ENCODE measurements around the gene ZC3H7A. TPM values are rescaled to one million over a fixed set of nuclear protein-coding genes. Genes with fewer than 3 reads are reported as not detected.
A peak's percentile ranks its signal among the peaks of the same experiment; 100 is the strongest.

The ZC3H7A gene
- total and polyA plus RNA-seq, 7 donors, result 19.9 to 62.5 (median 45.5) TPM

GRCh38 chr16:11725457-11725856 is 71.6 kb downstream of the ZC3H7A start:
- Histone ChIP-seq H3K4me1 (peaks cover 0 to 16% (median 8%) of the 10 kb centered on the region in 4 donors), H3K9me3 (no peaks in the 10 kb centered on the region), H3K36me3 (peaks cover 0 to 82% (median 32%) of the 10 kb centered on the region in 4 donors), H3K27ac (peak overlapping the region in 3 of 4 donors; percentile 5 to 53 (median 25)), H3K27me3 (no peaks in the 10 kb centered on the region), H3K4me3 (no peak overlapping the region)
- 81 to 88% methylated on average over 1 of the region's 1 CpG for WGBS, 2 donors
- no peak for TF ChIP-seq EP300 (IDR thresholded peaks at IDR 0.05)
- no peak for TF ChIP-seq CTCF (IDR thresholded peaks at IDR 0.05)
- TF ChIP-seq POLR2A (IDR thresholded peaks at IDR 0.05), result no peak
- no peak for TF ChIP-seq POLR2AphosphoS5 (IDR thresholded peaks at IDR 0.05)
- no peak for DNase-seq
- intact Hi-C loops (cut with DNase I), result no loop called here

- H3K4me3 ChIP-seq, result no peak overlapping the region
- DNase-seq, result no peak
- no peaks in the 10 kb centered on the region for H3K9me3 ChIP-seq
- peaks cover 0 to 63% (median 28%) of the 10 kb centered on the region in 4 donors for H3K36me3 ChIP-seq
- WGBS, 2 donors, result 58 to 73% methylated on average over 3 of the region's 3 CpGs
- TF ChIP-seq EP300 (IDR thresholded peaks at IDR 0.05), result no peak
- TF ChIP-seq CTCF (IDR thresholded peaks at IDR 0.05), result no peak
- TF ChIP-seq POLR2A (IDR thresholded peaks at IDR 0.05), result no peak
- no peak for TF ChIP-seq POLR2AphosphoS5 (IDR thresholded peaks at IDR 0.05)
- intact Hi-C loops (cut with DNase I), result no loop called here
- H3K27me3 ChIP-seq, result no peaks in the 10 kb centered on the region
- H3K27ac ChIP-seq, result no peak overlapping the region
- peaks cover 0 to 30% (median 21%) of the 10 kb centered on the region in 4 donors for H3K4me1 ChIP-seq
These were observed 74.6 kb downstream of the ZC3H7A start for GRCh38 chr16:11722468-11722808.

- intact Hi-C loops (cut with DNase I), result no loop called here
- H3K27ac ChIP-seq, result no peak overlapping the region
These were observed 75.1 kb downstream of the ZC3H7A start for GRCh38 chr16:11721781-11722467.

GRCh38 chr16:11719762-11720161 is 77.3 kb downstream of the ZC3H7A start:
- Histone ChIP-seq H3K27ac (no peak overlapping the region), H3K36me3 (peaks cover 0 to 48% (median 20%) of the 10 kb centered on the region in 4 donors), H3K9me3 (no peaks in the 10 kb centered on the region), H3K27me3 (no peaks in the 10 kb centered on the region), H3K4me1 (peaks cover 0 to 39% (median 36%) of the 10 kb centered on the region in 4 donors), H3K4me3 (no peak overlapping the region)
- 97% methylated on average over 4 of the region's 4 CpGs for WGBS, 2 donors
- no peak for DNase-seq
- intact Hi-C loops (cut with DNase I), result loop anchor here (5.0 kb wide), 1 partner anchor 187 kb away; no protein-coding TSS in a partner anchor
- TF ChIP-seq CTCF (IDR thresholded peaks at IDR 0.05), result no peak
- TF ChIP-seq POLR2A (IDR thresholded peaks at IDR 0.05), result no peak
- no peak for TF ChIP-seq EP300 (IDR thresholded peaks at IDR 0.05)
- no peak for TF ChIP-seq POLR2AphosphoS5 (IDR thresholded peaks at IDR 0.05)

More at GRCh38 chr16:11721781-11722467, 75.1 kb downstream of the ZC3H7A start:
- Histone ChIP-seq H3K4me3 (no peak overlapping the region), H3K36me3 (peaks cover 0 to 63% (median 26%) of the 10 kb centered on the region in 4 donors), H3K9me3 (no peaks in the 10 kb centered on the region), H3K27me3 (no peaks in the 10 kb centered on the region), H3K4me1 (peaks cover 0 to 35% (median 24%) of the 10 kb centered on the region in 4 donors)
- no peak for DNase-seq
- no peak for TF ChIP-seq CTCF (IDR thresholded peaks at IDR 0.05)
- TF ChIP-seq POLR2AphosphoS5 (IDR thresholded peaks at IDR 0.05), result no peak
- no peak for TF ChIP-seq EP300 (IDR thresholded peaks at IDR 0.05)
- no peak for TF ChIP-seq POLR2A (IDR thresholded peaks at IDR 0.05)
- 18 to 60% methylated on average over 4 of the region's 4 CpGs for WGBS, 2 donors

Data from sigmoid colon (tissue), 7 donors.